Heart right ventricle (tissue), 16 donors: ENCODE data around the gene DCTN1. TPM values are rescaled to one million over a fixed set of nuclear protein-coding genes. Genes with fewer than 3 reads are reported as not detected.
A peak's percentile ranks its signal among the peaks of the same experiment; 100 is the strongest.

Experiments
- ATAC-seq, 8 donors: fragments of 200-7000 bp; cut with Tn5 transposase; one replicate each; pipeline ENCODE4 v1.9.1; 2020; ENCODE audit warnings: mild to moderate bottlenecking in 8 of 8, moderate library complexity in 8 of 8, moderate number of reproducible peaks in 1 of 8
- DNase-seq, 2 donors: peaks; one replicate each; pipeline ENCODE4 v3.0.0-alpha.2; 2020
- H3K27ac ChIP-seq, 10 donors: fragments of 200-600 bp; sonication (generic) in 2 of 10; one replicate each; pipeline versions ENCODE4 v1.5.0 to v1.8.0; 2020 to 2022; ENCODE audit warnings: mild to moderate bottlenecking in 3 of 10
- H3K27me3 ChIP-seq, 7 donors: fragments of 200-600 bp; one replicate each; pipeline ENCODE4 v1.8.0; 2021 to 2022; ENCODE audit warnings: mild to moderate bottlenecking in 2 of 7
- H3K36me3 ChIP-seq, 9 donors: fragments of 200-600 bp; sonication (generic) in 1 of 9; one replicate each; pipeline versions ENCODE4 v1.5.0 to v1.8.0; 2020 to 2022; ENCODE audit warnings: mild to moderate bottlenecking in 2 of 9
- H3K4me1 ChIP-seq, 9 donors: fragments of 200-600 bp; sonication (generic) in 1 of 9; one replicate each; pipeline versions ENCODE4 v1.5.0 to v1.8.0; 2020 to 2022; ENCODE audit warnings: mild to moderate bottlenecking in 4 of 9
- H3K4me3 ChIP-seq, 10 donors: fragments of 200-600 bp; sonication (generic) in 2 of 10; one replicate each; pipeline versions ENCODE4 v1.5.0 to v1.8.0; 2020 to 2022; ENCODE audit warnings: mild to moderate bottlenecking in 7 of 10, moderate library complexity in 2 of 10
- H3K9me3 ChIP-seq, 11 donors: fragments of 200-600 bp in 10 of 11; sonication (generic) in 2 of 11; one replicate each; pipeline versions ENCODE4 v1.5.0 to v1.8.0; 2013 to 2022; ENCODE audit warnings: mild to moderate bottlenecking in 2 of 11, control low read depth in 1 of 11, moderate library complexity in 1 of 11
- CTCF ChIP-seq, 9 donors: fragments of 200-600 bp; sonication (generic) in 2 of 9; IDR thresholded peaks; one replicate each; pipeline versions ENCODE4 v1.5.0 to v1.8.0; 2021 to 2022; ENCODE audit warnings: antibody characterized with exemption in 9 of 9, mild to moderate bottlenecking in 5 of 9, moderate library complexity in 1 of 9
- WGBS, 2 donors: extraction: QIAGEN DNeasy Blood & Tissue Kit; methylation state at CpG; one replicate each; pipeline ENCODE4 v1.1.7; 2013; ENCODE audit warnings: inconsistent platforms in 1 of 2; 5-methylcytosine and 5-hydroxymethylcytosine counted together
- intact Hi-C, 10 donors: fragments of 100-400 bp; cut with DNase I; formaldehyde crosslinking; loops; one replicate each; pipeline versions ENCODE4 v1.11.1 to v1.14.2; 2022
- polyA plus RNA-seq, 2 donors: library from polyadenylated mRNA; stranded (reverse); fragments of 200-250 nt; gene quantifications; one replicate each; pipeline ENCODE4 v1.2.3, GENCODE V29; 2013
- total RNA-seq, 10 donors: library from RNA; stranded (reverse); fragmentation: NEBNext Ultra II Directional in 3 of 10; extraction: Animal tissue kit (Norgen Biotek cat#: 25700) in 3 of 10; gene quantifications; one replicate each; pipeline versions ENCODE4 v1.2.1 to v1.2.4, GENCODE V29; 2021 to 2023
- donor health status: Arrhythmogenic right ventricular cardiomyopathy.
- donor health status: ischemic (EF 13 %, LVEDD 7.1; RV severe dilation, severe dysfunction).
- donor health status: healthy with polysubstance abuse.
- donor health status: DM: no; HTN: yes; CAD: no.
- donor health status: DM: no; HTN: no; CAD: no.
- donor health status: ischemic (EF 25% LVEDD 6.9; RV normal size, moderate dysfunction).
- donor health status: ischemic (EF 25% LVEDD 5.7; RV mildly dilated, moderate dysfunction).
- donor health status: healthy.
- donor health status: DM: yes; HTN: yes; CAD: no.
- donor health status: Ischemic cardiomyopathy.
- donor health status: ischemic (EF 35%, LVEDD 5.7; RV mildly dilated, moderate dysfunction).
- donor health status: nonischemic (EF 11% LVEDD 7.7; RV severe dilation, severe dysfunction).
- donor health status: DM: yes; HTN: yes; CAD: no.
- donor health status: PGD.
- donor health status: ischemic (EF 29% LVEDD 5.4; RV normal size, mild dysfunction).
- donor health status: nonischemic (EF 23%, LVEDD 6.1; RV moderate dilation, normal function).

DCTN1 gene
- total and polyA plus RNA-seq, 12 donors, result 123 to 285 (median 183) TPM

- H3K27ac ChIP-seq, result no peak overlapping the region
- no peak for TF ChIP-seq CTCF (IDR thresholded peaks at IDR 0.05)
- ATAC-seq (no peak), DNase-seq (no peak)
- no peaks in the 10 kb centered on the region for H3K9me3 ChIP-seq
- peaks cover 10 to 93% (median 76%) of the 10 kb centered on the region in 9 donors for H3K36me3 ChIP-seq
- intact Hi-C loops, result no loop called here
- peaks cover 4 to 38% (median 22%) of the 10 kb centered on the region in 9 donors for H3K4me1 ChIP-seq
- 91 to 96% methylated on average over 5 of the region's 5 CpGs for WGBS, 2 donors
- H3K4me3 ChIP-seq, result no peak overlapping the region
- H3K27me3 ChIP-seq, result no peaks in the 10 kb centered on the region
Measured at GRCh38 chr2:74368499-74368898, 11.6 kb downstream of the DCTN1 start.

- no peak overlapping the region for H3K4me3 ChIP-seq
- no peak overlapping the region for H3K27ac ChIP-seq
- intact Hi-C loops, result no loop called here
- DNase-seq (no peak), ATAC-seq (no peak)
- H3K27me3 ChIP-seq, result no peaks in the 10 kb centered on the region
- WGBS, 2 donors, result 92 to 98% methylated on average over 7 of the region's 7 CpGs
- peaks cover 0 to 31% (median 15%) of the 10 kb centered on the region in 9 donors for H3K4me1 ChIP-seq
- H3K9me3 ChIP-seq, result no peaks in the 10 kb centered on the region
- no peak for TF ChIP-seq CTCF (IDR thresholded peaks at IDR 0.05)
- H3K36me3 ChIP-seq, result peaks cover 10 to 100% (median 84%) of the 10 kb centered on the region in 9 donors
Measured at GRCh38 chr2:74367789-74368188, 12.3 kb downstream of the DCTN1 start.

GRCh38 chr2:74366036-74366435, 14.1 kb downstream of the DCTN1 start:
- DNase-seq, result no peak
- Histone ChIP-seq H3K9me3 (no peaks in the 10 kb centered on the region), H3K4me1 (peaks cover 0 to 21% (median 8%) of the 10 kb centered on the region in 9 donors), H3K27me3 (no peaks in the 10 kb centered on the region), H3K27ac (peak overlapping the region in 2 of 10 donors; percentile 69 to 78), H3K4me3 (no peak overlapping the region), H3K36me3 (peaks cover 10 to 100% (median 90%) of the 10 kb centered on the region in 9 donors)
- ATAC-seq, result no peak
- intact Hi-C loops, result no loop called here
- 98 to 100% methylated on average over 3 of the region's 3 CpGs for WGBS, 2 donors
- no peak for TF ChIP-seq CTCF (IDR thresholded peaks at IDR 0.05)

GRCh38 chr2:74364533-74365505, 15.3 kb downstream of the DCTN1 start:
- no peak for TF ChIP-seq CTCF (IDR thresholded peaks at IDR 0.05)
- intact Hi-C loops, result no loop called here
- peaks cover 0 to 21% (median 8%) of the 10 kb centered on the region in 9 donors for H3K4me1 ChIP-seq
- DNase-seq (no peak), ATAC-seq (peak in 6 of 8 donors; percentile 56 to 82 (median 72))
- H3K36me3 ChIP-seq, result peaks cover 10 to 100% (median 91%) of the 10 kb centered on the region in 9 donors
- H3K27me3 ChIP-seq, result no peaks in the 10 kb centered on the region
- H3K27ac ChIP-seq, result peak overlapping the region; percentile 14 to 78 (median 70)
- 52 to 53% methylated on average over 8 of the region's 8 CpGs for WGBS, 2 donors
- no peak overlapping the region for H3K4me3 ChIP-seq
- no peaks in the 10 kb centered on the region for H3K9me3 ChIP-seq
